Activated naive CD8-positive, alpha-beta T cell (primary cell): Measurements from ENCODE around the gene THUMPD2.

ENCODE experiments used
- H3K27ac Mint-ChIP-seq: one replicate; pipeline ENCODE4 v1.8.0; 2021; ENCODE audit warnings: mixed read lengths
- H3K27me3 Mint-ChIP-seq: one replicate; pipeline ENCODE4 v1.8.0; 2021; ENCODE audit warnings: mixed read lengths
- H3K36me3 Mint-ChIP-seq: one replicate; pipeline ENCODE4 v1.8.0; 2021; ENCODE audit warnings: mixed read lengths
- H3K4me1 Mint-ChIP-seq: one replicate; pipeline ENCODE4 v1.8.0; 2021; ENCODE audit warnings: low read depth, mixed read lengths
- H3K4me3 Mint-ChIP-seq: one replicate; pipeline ENCODE4 v1.8.0; 2021; ENCODE audit warnings: mild to moderate bottlenecking, mixed read lengths
- H3K9me3 Mint-ChIP-seq: one replicate; pipeline ENCODE4 v1.8.0; 2021; ENCODE audit warnings: low read depth, mixed read lengths

THUMPD2 gene

DNA sequence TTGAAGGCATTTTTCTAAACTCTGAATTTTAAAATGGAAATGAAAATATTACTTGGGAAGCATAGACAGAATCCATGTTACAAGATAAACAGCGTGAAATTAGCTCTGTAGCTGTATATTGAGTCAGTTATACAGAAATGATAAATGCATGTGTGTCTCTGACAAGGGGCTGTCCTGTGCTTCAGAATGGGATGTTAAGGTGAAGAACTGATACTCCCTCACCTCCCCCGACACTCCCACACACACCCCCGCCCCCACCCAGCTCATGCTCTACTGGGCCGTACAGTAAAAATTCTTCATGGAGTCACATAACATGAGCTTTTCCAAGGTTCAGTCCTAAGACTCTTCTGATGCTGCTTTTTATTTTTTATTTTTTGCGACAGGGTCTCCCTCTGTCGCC is 869 bp upstream of the THUMPD2 start:
- H3K27me3 Mint-ChIP-seq = no peaks in the 10 kb centered on the region
- H3K27ac Mint-ChIP-seq = peak overlapping the region; percentile 77
- H3K9me3 Mint-ChIP-seq = no peaks in the 10 kb centered on the region
- H3K4me1 Mint-ChIP-seq = peaks cover 49% of the 10 kb centered on the region
- peak overlapping the region; percentile 97 for H3K4me3 Mint-ChIP-seq
- peaks cover 9% of the 10 kb centered on the region for H3K36me3 Mint-ChIP-seq

DNA sequence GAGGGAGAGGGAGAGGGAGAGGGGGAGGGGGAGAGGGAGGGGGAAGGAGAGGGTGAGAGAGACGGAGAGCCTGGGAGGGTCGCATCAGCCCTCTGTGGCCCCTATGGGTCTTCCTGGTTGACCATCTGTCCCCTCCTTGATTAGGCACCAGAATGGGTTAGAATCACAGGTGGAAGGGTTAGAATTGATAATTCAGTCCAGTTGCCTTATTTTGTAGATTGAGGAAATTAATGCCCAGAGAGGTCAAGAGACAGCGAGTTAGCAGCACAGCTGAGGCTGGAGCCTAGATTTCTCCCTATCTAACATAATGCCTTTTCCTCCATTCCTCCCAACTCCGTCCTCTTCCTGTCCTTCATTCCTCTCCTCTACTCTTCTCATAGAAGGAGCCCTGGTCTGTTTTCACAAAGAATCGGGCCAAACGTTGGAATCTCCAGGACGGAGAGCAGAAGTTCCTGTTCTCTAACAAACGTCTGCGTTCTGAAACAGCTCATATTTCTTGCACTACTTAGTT is 338 bp upstream of the THUMPD2 start:
- peak overlapping the region; percentile 97 for H3K4me3 Mint-ChIP-seq
- H3K27me3 Mint-ChIP-seq = no peaks in the 10 kb centered on the region
- peak overlapping the region; percentile 77 for H3K27ac Mint-ChIP-seq
- H3K4me1 Mint-ChIP-seq = peaks cover 53% of the 10 kb centered on the region
- peaks cover 9% of the 10 kb centered on the region for H3K36me3 Mint-ChIP-seq
- H3K9me3 Mint-ChIP-seq = no peaks in the 10 kb centered on the region

DNA sequence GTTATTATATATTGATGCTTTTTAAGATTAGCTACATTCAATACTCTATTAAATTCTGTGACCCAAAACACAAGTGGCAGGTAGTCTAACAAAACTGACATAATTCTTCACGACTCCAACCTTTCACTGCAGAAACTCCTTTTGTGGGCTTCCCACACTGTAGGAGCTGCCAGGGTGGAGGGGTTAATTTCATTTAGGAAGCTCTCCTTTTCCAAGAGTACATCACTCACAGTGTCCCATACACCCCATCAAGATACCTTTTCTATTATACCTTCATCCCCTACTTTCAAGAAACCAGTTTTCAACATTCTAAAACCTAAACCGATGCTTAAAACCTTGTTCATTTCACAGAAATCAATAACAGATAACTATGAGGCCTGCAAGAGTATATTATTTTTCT is 825 bp downstream of the THUMPD2 start:
- Mint-ChIP-seq H3K4me1 (peaks cover 61% of the 10 kb centered on the region), H3K9me3 (no peaks in the 10 kb centered on the region), H3K27ac (peak overlapping the region; percentile 95), H3K27me3 (no peaks in the 10 kb centered on the region), H3K4me3 (peak overlapping the region; percentile 97), H3K36me3 (peaks cover 9% of the 10 kb centered on the region)

DNA sequence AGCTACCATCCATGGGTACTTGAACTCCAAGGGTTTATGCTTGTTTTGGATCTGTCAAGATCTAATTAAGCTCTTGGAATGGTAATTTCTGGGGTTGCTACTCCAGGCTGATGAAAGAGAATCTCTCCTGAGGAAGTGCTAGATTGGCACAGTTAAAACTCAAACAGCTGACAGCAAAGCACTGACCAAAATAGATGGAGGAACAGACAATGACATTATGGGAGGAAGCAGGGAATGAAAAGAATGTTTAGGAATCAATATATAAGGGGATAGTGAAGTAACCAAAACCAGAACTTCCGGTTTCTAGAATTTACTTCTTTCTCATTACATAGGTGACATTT is 6.3 kb downstream of the THUMPD2 start:
- H3K27ac Mint-ChIP-seq = no peak overlapping the region
- no peaks in the 10 kb centered on the region for H3K27me3 Mint-ChIP-seq
- H3K4me1 Mint-ChIP-seq = peaks cover 52% of the 10 kb centered on the region
- peaks cover 25% of the 10 kb centered on the region for H3K36me3 Mint-ChIP-seq
- H3K9me3 Mint-ChIP-seq = no peaks in the 10 kb centered on the region
- no peak overlapping the region for H3K4me3 Mint-ChIP-seq

DNA sequence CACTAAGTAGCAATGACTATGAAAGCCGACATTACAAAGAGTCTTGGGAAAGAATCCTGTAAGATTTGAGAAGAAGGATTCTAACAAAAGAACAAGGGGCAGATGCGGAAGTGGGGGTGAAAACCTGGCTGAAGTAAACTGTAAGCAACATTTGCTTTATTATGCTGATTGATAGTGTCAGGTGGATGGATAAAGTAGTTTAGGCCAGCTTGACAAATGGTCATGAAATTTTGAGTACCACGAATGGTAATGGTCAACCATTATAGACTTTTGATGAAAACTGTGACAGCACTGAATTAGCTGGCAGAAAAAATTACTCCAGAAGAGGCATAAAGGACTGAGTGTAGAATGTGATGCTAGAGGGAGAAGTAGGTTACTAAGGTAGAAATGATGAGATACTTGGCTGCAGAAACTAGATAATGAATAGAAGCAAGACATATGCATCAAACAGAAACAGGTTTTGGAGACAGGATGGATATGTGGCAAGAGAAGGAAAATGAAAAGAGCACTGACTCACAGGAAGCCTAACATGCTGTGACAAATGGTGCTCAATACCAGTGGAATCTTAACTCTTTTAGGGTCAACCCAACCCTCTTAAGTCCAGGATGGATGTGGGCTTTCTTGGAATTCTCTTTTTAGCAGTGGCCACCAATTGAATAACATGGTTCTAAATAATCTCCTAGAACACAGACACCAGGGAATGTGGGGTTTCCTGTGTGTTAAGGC is 6.8 kb downstream of the THUMPD2 start:
- peak overlapping the region; percentile 19 for H3K27ac Mint-ChIP-seq

DNA sequence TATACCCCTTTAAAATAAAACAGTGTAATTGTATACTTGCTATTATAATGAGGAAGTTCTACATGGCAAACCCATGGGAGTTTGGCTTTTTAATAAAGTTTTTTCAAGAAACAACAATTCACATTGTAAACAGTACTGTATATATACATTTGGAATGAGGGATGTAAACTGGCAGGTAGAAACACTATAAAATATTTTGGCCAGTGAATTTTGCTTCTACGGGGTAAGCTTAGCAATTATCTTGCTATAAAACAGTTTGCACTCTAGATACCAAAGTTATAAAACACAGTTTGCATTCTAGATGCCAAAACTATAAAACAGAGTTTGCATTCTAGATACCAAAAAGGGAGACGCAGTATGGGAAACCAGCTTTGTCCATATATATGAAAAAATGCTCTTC is 16.6 kb downstream of the THUMPD2 start:
- no peak overlapping the region for H3K27ac Mint-ChIP-seq
- no peaks in the 10 kb centered on the region for H3K9me3 Mint-ChIP-seq
- peaks cover 42% of the 10 kb centered on the region for H3K36me3 Mint-ChIP-seq
- no peaks in the 10 kb centered on the region for H3K27me3 Mint-ChIP-seq
- H3K4me1 Mint-ChIP-seq = no peaks in the 10 kb centered on the region
- no peak overlapping the region for H3K4me3 Mint-ChIP-seq

More for the DNA sequence above, 6.8 kb downstream of the THUMPD2 start:
- peaks cover 47% of the 10 kb centered on the region for H3K4me1 Mint-ChIP-seq
- no peaks in the 10 kb centered on the region for H3K9me3 Mint-ChIP-seq
- H3K27me3 Mint-ChIP-seq = no peaks in the 10 kb centered on the region
- no peak overlapping the region for H3K4me3 Mint-ChIP-seq
- H3K36me3 Mint-ChIP-seq = peaks cover 21% of the 10 kb centered on the region

DNA sequence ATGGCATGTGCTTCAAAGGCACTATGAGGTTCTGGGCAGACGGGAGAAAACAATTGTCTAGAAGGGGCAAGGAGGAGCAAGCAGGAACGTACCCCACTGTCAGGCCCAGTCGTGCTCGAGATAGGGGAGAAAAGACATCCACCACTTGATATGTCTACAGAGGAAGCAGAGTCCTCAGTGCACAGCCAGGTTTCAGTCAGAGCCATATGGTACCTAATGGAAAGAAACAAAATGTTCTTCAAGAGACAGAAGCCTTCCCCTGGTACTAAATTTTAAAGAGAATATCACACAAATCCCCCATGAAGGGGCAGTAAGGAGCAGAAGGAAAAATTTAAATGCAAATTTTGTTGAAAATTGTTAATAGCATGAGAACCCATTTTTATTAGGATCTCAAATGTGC is 21.9 kb downstream of the THUMPD2 start:
- Mint-ChIP-seq H3K9me3 (no peaks in the 10 kb centered on the region), H3K4me3 (no peak overlapping the region), H3K27me3 (no peaks in the 10 kb centered on the region), H3K4me1 (no peaks in the 10 kb centered on the region), H3K36me3 (peaks cover 46% of the 10 kb centered on the region), H3K27ac (no peak overlapping the region)

DNA sequence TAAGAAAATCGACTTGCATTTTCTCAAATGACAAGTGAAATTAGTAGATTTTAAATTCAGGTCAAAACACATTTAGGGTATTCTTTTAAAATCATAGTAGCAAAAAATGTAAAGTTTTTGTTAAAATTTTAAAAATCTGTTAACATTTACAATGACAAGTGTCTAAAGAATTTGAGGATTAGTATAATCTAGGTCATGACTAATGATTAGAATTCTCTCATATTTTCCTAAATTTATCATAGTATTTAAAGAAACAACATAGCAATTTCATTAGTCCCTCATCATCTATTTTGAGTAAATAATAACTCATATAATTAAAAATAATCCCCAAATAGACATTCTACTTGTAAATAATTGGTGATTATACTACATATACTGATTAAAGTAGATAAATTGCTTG is 23.6 kb downstream of the THUMPD2 start:
- H3K36me3 Mint-ChIP-seq = peaks cover 39% of the 10 kb centered on the region
- H3K9me3 Mint-ChIP-seq = no peaks in the 10 kb centered on the region
- H3K27ac Mint-ChIP-seq = no peak overlapping the region
- no peaks in the 10 kb centered on the region for H3K4me1 Mint-ChIP-seq
- H3K27me3 Mint-ChIP-seq = no peaks in the 10 kb centered on the region
- H3K4me3 Mint-ChIP-seq = no peak overlapping the region

DNA sequence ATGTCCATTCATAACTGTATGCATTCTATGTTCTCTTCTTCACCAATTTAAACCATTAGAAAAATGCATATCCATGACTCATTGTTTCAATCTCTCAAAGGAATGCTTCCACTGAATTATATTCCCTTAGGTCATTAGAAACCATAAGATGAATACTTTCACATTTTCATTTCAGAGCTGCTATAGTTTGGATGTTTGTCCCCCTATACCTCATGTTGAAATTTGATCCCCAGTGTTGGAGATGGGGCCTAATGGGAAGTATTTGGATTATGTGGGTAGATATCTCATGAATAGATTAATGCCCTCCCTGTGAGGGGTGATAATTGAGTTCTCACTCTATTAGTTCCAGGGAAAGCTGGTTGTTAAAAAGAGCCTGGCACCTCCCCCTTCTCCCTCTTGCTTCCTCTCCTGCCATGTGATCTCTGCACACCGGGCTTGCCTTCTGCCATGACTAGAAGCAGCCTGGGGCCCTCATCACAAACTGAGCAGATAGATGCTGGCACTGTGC is 35.7 kb downstream of the THUMPD2 start:
- Mint-ChIP-seq H3K36me3 (peaks cover 20% of the 10 kb centered on the region), H3K4me3 (no peak overlapping the region), H3K27ac (no peak overlapping the region), H3K4me1 (no peaks in the 10 kb centered on the region), H3K27me3 (no peaks in the 10 kb centered on the region), H3K9me3 (no peaks in the 10 kb centered on the region)

DNA sequence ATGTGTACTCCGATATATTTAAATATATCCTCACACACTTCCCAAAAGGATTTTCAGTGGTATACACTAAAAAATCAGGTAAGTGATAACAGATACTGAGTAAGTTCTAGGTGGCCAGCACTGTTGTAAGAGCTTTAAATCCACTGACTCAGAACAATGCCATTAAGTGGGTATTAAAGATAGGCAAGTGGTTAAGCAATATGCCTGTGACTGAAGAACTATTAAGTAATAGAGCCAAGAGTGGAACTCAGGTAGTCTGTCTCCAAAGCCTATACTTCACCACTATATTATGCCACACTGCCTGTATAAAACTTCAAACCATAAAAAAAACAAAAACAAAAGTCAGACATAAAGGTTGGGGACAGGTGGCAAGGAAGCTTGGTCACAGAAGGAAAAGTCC is 37.2 kb downstream of the THUMPD2 start:
- Mint-ChIP-seq H3K36me3 (peaks cover 28% of the 10 kb centered on the region), H3K27ac (no peak overlapping the region)

DNA sequence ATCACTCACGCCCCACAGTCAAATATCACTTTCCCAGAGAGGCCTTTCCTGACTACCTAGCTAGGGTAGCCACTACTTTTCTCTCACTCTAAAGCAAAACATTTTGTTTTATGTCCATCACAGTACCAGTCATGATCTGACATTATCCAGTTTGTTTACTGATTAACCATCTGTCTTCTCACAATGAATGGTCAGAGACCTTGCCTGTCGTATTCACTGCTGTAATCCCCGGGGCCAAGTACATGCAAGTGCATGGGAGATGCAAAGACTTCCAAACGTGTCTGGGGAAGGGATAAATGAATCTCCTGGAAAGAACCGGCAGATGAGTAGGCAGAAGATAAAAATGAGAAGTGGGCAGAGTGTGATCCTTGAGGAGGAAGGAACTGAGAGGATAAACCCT is 39.7 kb downstream of the THUMPD2 start:
- Mint-ChIP-seq H3K4me3 (no peak overlapping the region), H3K9me3 (no peaks in the 10 kb centered on the region), H3K36me3 (peaks cover 36% of the 10 kb centered on the region), H3K27ac (no peak overlapping the region), H3K27me3 (no peaks in the 10 kb centered on the region), H3K4me1 (peaks cover 10% of the 10 kb centered on the region)

More for the DNA sequence above, 37.2 kb downstream of the THUMPD2 start:
- no peaks in the 10 kb centered on the region for H3K27me3 Mint-ChIP-seq
- H3K9me3 Mint-ChIP-seq = no peaks in the 10 kb centered on the region
- peaks cover 1% of the 10 kb centered on the region for H3K4me1 Mint-ChIP-seq
- H3K4me3 Mint-ChIP-seq = no peak overlapping the region

DNA sequence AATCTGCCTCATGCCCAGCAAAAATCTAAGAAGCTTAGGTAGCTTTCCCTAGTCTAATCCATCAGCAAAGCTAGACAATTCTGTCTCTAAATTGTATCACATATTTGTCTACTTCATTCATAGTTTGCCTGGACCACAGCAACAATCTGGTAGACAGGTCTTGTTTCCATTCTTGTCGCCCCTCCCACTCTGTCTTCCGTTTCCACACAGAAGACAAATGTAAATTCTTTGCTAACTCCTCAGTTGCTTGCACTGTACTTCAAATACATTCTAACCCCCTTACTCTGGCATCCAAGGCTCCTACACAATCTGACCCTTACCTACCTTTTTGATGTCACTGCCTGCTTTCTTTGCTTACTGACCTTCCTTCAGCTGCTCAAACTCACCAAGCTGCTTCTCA is 40.1 kb downstream of the THUMPD2 start:
- Mint-ChIP-seq H3K4me3 (no peak overlapping the region), H3K36me3 (peaks cover 40% of the 10 kb centered on the region), H3K27me3 (no peaks in the 10 kb centered on the region), H3K9me3 (no peaks in the 10 kb centered on the region), H3K4me1 (peaks cover 10% of the 10 kb centered on the region), H3K27ac (no peak overlapping the region)

DNA sequence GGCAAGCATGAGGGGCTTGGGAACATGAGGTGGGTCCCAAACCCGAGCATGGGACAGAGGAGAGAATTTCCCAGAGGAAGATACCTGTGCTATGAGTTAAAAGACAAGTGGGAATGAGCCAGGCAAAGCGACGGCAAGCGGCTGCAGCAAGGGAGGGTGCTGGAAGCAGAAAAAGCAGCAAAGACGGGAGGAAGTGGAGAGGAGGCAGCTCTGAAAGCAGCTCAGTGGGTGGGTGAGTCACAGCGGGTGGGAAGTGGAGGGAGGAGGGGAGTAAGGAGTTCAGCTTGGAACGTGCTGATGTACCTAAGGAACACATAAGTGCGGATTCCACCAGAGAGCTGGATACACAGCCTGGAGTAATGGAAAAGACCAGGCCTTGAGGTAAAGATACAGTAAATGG is 41.4 kb downstream of the THUMPD2 start:
- Mint-ChIP-seq H3K4me1 (peaks cover 10% of the 10 kb centered on the region), H3K9me3 (no peaks in the 10 kb centered on the region), H3K27ac (no peak overlapping the region), H3K4me3 (no peak overlapping the region), H3K27me3 (no peaks in the 10 kb centered on the region), H3K36me3 (peaks cover 39% of the 10 kb centered on the region)

DNA sequence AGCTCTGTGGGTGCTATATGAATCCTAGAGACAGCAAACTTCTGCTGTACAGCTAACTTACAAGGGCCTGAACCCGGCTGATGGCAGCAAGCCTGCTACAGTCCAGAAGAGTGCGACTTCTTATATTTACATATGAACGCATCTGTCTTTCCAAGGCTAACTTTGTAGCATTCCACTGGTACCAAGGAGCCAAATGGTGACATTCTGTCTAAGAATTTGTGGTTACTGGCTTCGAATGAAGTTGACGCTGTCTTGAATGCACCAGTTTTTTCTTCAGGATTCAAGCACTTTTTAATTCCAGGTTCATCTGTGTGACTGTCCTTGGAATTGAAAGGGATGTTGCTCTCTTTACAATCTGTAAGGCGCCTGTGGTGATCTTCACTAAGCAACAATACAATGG is 42.4 kb downstream of the THUMPD2 start:
- no peaks in the 10 kb centered on the region for H3K9me3 Mint-ChIP-seq
- H3K27me3 Mint-ChIP-seq = no peaks in the 10 kb centered on the region
- no peak overlapping the region for H3K4me3 Mint-ChIP-seq
- peaks cover 10% of the 10 kb centered on the region for H3K4me1 Mint-ChIP-seq
- H3K36me3 Mint-ChIP-seq = peaks cover 42% of the 10 kb centered on the region
- no peak overlapping the region for H3K27ac Mint-ChIP-seq

DNA sequence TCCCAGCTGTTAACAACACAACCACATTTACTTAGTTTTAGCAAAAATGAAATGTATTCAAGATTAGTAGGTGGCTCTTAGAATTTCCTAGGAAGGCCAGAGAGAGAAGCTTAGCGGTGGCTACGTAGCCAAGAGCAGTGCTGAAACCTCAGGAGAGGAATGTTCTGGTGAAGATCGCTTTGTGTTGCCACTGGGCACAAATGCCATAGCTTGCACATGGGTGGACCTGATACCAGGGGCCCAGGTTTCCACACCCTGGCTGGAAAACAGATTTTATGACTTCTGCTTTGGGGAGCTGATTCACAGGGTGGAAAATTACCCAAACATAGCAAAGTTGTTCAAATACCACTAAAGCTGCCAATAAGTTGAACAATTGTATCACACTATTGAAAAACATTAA is 43.4 kb downstream of the THUMPD2 start:
- Mint-ChIP-seq H3K4me1 (peaks cover 10% of the 10 kb centered on the region), H3K36me3 (peaks cover 37% of the 10 kb centered on the region), H3K27me3 (no peaks in the 10 kb centered on the region), H3K4me3 (no peak overlapping the region), H3K9me3 (no peaks in the 10 kb centered on the region), H3K27ac (no peak overlapping the region)

DNA sequence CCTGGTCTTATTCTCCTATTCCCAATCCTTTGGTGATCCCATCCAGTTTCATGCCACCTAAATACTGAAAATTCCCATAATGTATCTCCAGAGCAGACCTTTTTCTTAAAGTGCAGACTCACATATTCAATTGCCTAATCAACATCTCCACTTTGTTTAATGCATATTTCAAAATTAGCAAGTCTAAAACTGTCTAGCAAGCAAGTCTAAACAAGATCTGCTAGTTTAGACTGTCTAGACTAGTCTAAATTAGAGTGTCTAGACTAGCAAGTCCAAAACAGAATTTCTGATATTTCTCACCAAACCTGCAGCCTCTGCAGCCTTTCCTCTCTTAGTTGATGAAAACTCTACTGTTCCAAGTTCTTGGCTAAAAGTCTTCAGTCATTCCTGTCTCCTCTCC is 44.6 kb downstream of the THUMPD2 start:
- no peaks in the 10 kb centered on the region for H3K27me3 Mint-ChIP-seq
- H3K36me3 Mint-ChIP-seq = peaks cover 34% of the 10 kb centered on the region
- H3K9me3 Mint-ChIP-seq = no peaks in the 10 kb centered on the region
- no peak overlapping the region for H3K27ac Mint-ChIP-seq
- H3K4me3 Mint-ChIP-seq = no peak overlapping the region
- peaks cover 10% of the 10 kb centered on the region for H3K4me1 Mint-ChIP-seq
